Stomach (tissue), 9 donors: ENCODE results near the gene ASMTL. TPM values are rescaled to one million over a fixed set of nuclear protein-coding genes. Genes with fewer than 3 reads are reported as not detected.

Experiments used
- DNase-seq, 2 donors: peaks; one replicate each; pipeline versions ENCODE4 v3.0.0 to v3.0.0-alpha.2; 2013 to 2019
- H3K27ac ChIP-seq, 5 donors: fragments of 200-600 bp in 4 of 5; sonication (generic) in 4 of 5; one replicate each; pipeline ENCODE4 v1.5.1; 2013 to 2019; ENCODE audit warnings: mild to moderate bottlenecking in 1 of 5, moderate library complexity in 1 of 5
- H3K27me3 ChIP-seq, 3 donors: fragments of 200-600 bp; sonication (generic); one replicate each; pipeline ENCODE4 v1.5.1; 2017 to 2019; ENCODE audit warnings: mixed run types in 1 of 3
- H3K36me3 ChIP-seq, 4 donors: fragments of 200-600 bp; sonication (generic); 1 replicate in 3 of 4; 2 replicates in 1 of 4; pipeline ENCODE4 v1.5.1; 2016 to 2019
- H3K4me1 ChIP-seq, 4 donors: fragments of 200-600 bp; sonication (generic); one replicate each; pipeline ENCODE4 v1.5.1; 2016 to 2019
- H3K4me3 ChIP-seq, 4 donors: fragments of 200-600 bp; sonication (generic) in 3 of 4; one replicate each; pipeline ENCODE4 v1.5.1; 2016 to 2019; ENCODE audit warnings: mild to moderate bottlenecking in 1 of 4
- H3K9me3 ChIP-seq, 4 donors: fragments of 200-600 bp; sonication (generic); one replicate each; pipeline ENCODE4 v1.5.1; 2016 to 2019
- EP300 ChIP-seq: sonication (generic); formaldehyde crosslinking; IDR thresholded peaks from one replicate; pipeline ENCODE4 v1.6.1; 2017; ENCODE audit warnings: antibody characterized with exemption
- POLR2A ChIP-seq, 4 donors: fragments of 450-650 bp; IDR thresholded peaks; one replicate each; pipeline ENCODE4 v1.6.1; 2016; ENCODE audit warnings: antibody characterized with exemption in 4 of 4, control low read depth in 2 of 4, mild to moderate bottlenecking in 1 of 4, moderate library complexity in 1 of 4
- POLR2AphosphoS5 ChIP-seq, 3 donors: sonication (generic); formaldehyde crosslinking; IDR thresholded peaks; one replicate each; pipeline ENCODE4 v1.6.1; 2016; ENCODE audit warnings: antibody characterized with exemption in 3 of 3
- WGBS, 5 donors: extraction: QIAGEN DNeasy Blood & Tissue Kit in 3 of 5; methylation state at CpG; one replicate each; pipeline versions ENCODE4 v1.1.5 to v1.1.7; 2013 to 2018; 5-methylcytosine and 5-hydroxymethylcytosine counted together
- intact Hi-C: fragments of 100-400 bp; cut with DNase I; formaldehyde crosslinking; loops from one replicate; pipeline ENCODE4 v1.15.1; 2023; ENCODE audit warnings: low total_unique reads
- polyA plus RNA-seq, 3 donors: library from polyadenylated mRNA; stranded (reverse); fragments of 200-250 nt; gene quantifications; one replicate each; pipeline ENCODE4 v1.2.3, GENCODE V29; 2013
- total RNA-seq, 5 donors: library from RNA; depleted of rRNA; stranded (reverse); fragments of >200 nt; gene quantifications; one replicate each; pipeline versions ENCODE4 v1.1.0 to v1.2.3, GENCODE V29; 2014 to 2016
- TF ChIP-seq, protein P1 (sequence below), 7 experiments: fragments of 450-650 bp in 4 of 7; fragments of 200-600 bp in 3 of 7; sonication (generic) in 3 of 7; IDR thresholded peaks; one replicate each; pipeline ENCODE4 v1.5.1; 2016 to 2019; ENCODE audit warnings: antibody characterized with exemption in 7 of 7, control low read depth in 2 of 7, mild to moderate bottlenecking in 1 of 7
- donor health status: healthy with polysubstance abuse.
- donor health status: Bipolar disorder and iron deficiency.
- donor health status: healthy.

Gene ASMTL
- total and polyA plus RNA-seq, 8 donors, result 5.8 to 45.8 (median 17.9) TPM

DNA sequence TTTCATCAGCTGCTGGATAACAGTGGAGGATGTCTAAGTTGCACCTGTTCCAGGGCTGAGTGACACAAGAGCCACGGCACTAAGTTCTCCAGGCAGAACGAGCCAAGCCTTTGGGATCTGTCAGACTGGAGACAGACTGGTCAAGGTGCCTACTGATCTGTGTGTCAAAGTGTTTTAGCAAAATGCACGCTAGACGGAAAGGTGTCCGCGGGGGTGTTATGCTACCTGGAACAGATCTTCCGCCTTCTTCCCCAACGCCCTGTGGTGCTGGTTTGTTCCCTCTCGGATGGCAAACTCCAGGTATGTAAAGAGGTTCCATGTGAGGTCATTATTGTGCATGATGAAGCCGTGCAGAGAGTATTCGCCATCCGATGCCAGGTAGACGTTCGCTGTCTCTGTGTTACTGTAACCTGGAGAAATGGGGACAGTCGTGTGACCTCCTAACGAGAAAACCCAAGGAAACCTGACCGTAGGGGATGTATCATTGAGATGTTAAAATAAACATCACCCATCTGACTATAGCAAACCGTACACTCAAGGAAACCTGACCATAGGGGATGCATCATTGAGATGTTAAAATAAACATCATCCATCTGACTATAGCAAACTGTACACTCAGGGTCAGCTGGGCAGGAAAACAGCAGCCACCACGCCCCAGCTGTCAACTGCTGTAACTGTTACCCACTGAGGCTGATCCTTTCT, 31.1 kb downstream of the ASMTL start:
- Histone ChIP-seq H3K27me3 (no peaks in the 10 kb centered on the region), H3K4me1 (peaks cover 0 to 3% (median 0%) of the 10 kb centered on the region in 4 donors), H3K36me3 (peaks cover 19 to 85% (median 65%) of the 10 kb centered on the region in 4 donors), H3K9me3 (peaks cover 14 to 32% (median 25%) of the 10 kb centered on the region in 4 donors), H3K4me3 (no peak overlapping the region), H3K27ac (no peak overlapping the region)
- intact Hi-C loops, result no loop called here
- no peak for DNase-seq
- WGBS, 5 donors, result 97% methylated on average over 19 of the region's 19 CpGs
- no peak for TF ChIP-seq POLR2A (IDR thresholded peaks at IDR 0.05)
- TF ChIP-seq, protein P1, sequence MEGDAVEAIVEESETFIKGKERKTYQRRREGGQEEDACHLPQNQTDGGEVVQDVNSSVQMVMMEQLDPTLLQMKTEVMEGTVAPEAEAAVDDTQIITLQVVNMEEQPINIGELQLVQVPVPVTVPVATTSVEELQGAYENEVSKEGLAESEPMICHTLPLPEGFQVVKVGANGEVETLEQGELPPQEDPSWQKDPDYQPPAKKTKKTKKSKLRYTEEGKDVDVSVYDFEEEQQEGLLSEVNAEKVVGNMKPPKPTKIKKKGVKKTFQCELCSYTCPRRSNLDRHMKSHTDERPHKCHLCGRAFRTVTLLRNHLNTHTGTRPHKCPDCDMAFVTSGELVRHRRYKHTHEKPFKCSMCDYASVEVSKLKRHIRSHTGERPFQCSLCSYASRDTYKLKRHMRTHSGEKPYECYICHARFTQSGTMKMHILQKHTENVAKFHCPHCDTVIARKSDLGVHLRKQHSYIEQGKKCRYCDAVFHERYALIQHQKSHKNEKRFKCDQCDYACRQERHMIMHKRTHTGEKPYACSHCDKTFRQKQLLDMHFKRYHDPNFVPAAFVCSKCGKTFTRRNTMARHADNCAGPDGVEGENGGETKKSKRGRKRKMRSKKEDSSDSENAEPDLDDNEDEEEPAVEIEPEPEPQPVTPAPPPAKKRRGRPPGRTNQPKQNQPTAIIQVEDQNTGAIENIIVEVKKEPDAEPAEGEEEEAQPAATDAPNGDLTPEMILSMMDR (IDR thresholded peaks at IDR 0.05), result no peak
- no peak for TF ChIP-seq POLR2AphosphoS5 (IDR thresholded peaks at IDR 0.05)

DNA sequence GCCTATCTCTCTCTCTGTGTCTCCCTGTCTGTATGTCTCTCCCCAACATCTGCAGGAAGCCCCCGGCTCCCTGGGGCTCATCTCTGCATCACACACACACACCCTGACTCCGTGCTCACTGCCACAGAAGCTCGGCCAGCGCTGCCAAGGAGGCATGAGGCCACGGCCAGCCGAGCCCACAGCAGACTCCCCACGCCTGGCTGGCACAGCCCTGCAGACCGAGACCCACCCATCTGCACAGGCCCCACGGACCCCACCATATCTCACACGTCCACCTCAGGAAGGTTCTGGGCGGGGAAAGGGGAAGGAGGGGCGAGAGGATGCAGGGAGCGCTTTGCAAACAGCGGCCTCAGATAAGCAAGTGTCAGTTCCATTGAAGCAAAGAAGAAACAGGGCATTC, 32.3 kb downstream of the ASMTL start:
- H3K27ac ChIP-seq, result no peak overlapping the region
- intact Hi-C loops, result no loop called here
- H3K36me3 ChIP-seq, result peaks cover 19 to 84% (median 63%) of the 10 kb centered on the region in 4 donors
- peaks cover 0 to 3% (median 0%) of the 10 kb centered on the region in 4 donors for H3K4me1 ChIP-seq
- DNase-seq, result no peak
- H3K9me3 ChIP-seq, result peaks cover 14 to 32% (median 25%) of the 10 kb centered on the region in 4 donors
- TF ChIP-seq POLR2A (IDR thresholded peaks at IDR 0.05) (no peak), EP300 (no peak), POLR2AphosphoS5 (IDR thresholded peaks at IDR 0.05) (no peak)
- TF ChIP-seq, protein P1 (IDR thresholded peaks at IDR 0.05), result no peak
- H3K27me3 ChIP-seq, result no peaks in the 10 kb centered on the region
- 37 to 66% (median 55%) methylated on average over 8 to 14 of the region's 14 CpGs for WGBS, 5 donors
- H3K4me3 ChIP-seq, result no peak overlapping the region

DNA sequence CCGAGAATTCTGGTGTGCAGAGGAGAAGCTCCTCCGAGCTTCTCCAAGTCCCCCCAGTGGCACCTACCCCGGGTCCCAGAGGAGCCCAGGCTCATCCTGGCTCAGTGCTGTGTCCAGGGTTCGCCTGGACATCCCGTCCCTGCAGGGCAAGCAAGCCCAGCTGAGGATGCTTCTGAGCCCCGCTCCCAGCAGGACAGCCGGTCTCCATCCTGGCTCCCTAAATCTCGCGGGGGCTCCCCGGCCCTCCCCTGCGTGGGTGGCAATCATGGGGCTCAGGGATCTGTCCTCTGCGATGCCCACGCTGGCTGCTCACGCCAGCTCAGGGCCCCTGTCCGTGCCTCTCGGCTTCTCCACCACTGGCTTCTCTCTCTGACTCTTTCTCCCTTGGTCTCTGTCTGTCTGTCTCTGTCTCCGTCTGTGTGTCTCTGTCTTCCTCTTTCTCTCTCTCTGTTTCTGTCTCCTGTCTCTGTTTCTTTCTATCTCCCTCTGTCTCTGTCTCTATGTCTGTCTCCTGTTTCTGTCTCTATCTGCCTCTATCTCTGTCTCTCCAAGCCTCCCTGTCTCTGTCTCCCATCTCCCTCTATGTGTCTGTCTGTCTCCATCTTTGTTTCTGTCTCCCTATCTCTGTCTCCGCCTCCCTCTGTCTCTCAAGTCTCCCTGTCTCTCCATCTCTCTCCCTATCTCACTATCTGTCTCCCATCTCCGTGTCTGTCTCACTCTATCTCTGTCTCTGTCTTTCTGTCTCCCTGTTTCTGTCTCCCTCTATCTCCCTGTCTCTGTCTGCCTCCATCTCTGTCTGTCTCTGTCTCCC, 33.0 kb downstream of the ASMTL start:
- Histone ChIP-seq H3K4me3 (no peak overlapping the region), H3K36me3 (peaks cover 16 to 80% (median 59%) of the 10 kb centered on the region in 4 donors), H3K27ac (no peak overlapping the region), H3K9me3 (peaks cover 14 to 32% (median 25%) of the 10 kb centered on the region in 4 donors), H3K4me1 (peaks cover 0 to 3% (median 0%) of the 10 kb centered on the region in 4 donors), H3K27me3 (no peaks in the 10 kb centered on the region)
- no peak for DNase-seq
- TF ChIP-seq POLR2AphosphoS5 (IDR thresholded peaks at IDR 0.05), result no peak
- TF ChIP-seq POLR2A (IDR thresholded peaks at IDR 0.05), result no peak
- TF ChIP-seq, protein P1 (IDR thresholded peaks at IDR 0.05), result no peak
- no peak for TF ChIP-seq EP300
- WGBS, 5 donors, result 87 to 91% (median 89%) methylated on average over 14 to 19 of the region's 19 CpGs
- intact Hi-C loops, result no loop called here

DNA sequence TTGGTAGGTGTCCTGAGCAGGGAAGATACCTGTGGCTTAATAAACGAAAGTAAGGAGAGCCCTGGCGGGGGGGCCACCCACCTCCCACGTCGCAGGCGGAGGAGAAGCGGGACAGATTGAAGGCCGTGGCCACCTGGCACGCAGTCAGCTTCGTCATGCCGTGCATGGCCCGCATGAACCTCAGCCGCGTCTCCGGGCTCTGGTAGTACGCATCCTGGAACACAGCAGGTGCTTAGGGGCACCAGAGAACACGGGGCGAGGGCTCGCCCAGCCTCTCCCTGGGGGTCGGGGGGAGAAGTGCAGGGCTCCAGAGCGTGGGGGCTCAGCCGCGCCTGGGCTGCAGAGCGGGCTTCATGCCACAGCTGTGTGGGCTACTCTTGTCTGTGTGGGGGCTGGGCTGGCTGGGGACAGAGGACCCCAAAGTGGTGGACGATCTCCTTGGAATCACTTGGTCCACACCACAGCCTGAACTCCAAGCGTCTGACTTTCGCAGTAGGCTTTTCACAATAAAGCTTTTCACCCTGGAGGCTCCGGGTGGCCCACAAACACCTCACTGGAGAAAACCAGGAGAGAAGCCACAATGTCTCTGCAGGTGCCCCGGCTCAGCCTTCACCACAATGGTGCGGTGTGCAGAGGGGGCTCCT, 33.7 kb downstream of the ASMTL start:
- H3K27me3 ChIP-seq, result no peaks in the 10 kb centered on the region
- DNase-seq, result no peak
- H3K27ac ChIP-seq, result no peak overlapping the region
- TF ChIP-seq EP300 (no peak), POLR2AphosphoS5 (IDR thresholded peaks at IDR 0.05) (no peak), POLR2A (IDR thresholded peaks at IDR 0.05) (no peak)
- TF ChIP-seq, protein P1 (IDR thresholded peaks at IDR 0.05), result no peak
- WGBS, 5 donors, result 89 to 94% (median 92%) methylated on average over 19 to 29 of the region's 29 CpGs
- peaks cover 14 to 32% (median 25%) of the 10 kb centered on the region in 4 donors for H3K9me3 ChIP-seq
- no peak overlapping the region for H3K4me3 ChIP-seq
- peaks cover 0 to 3% (median 0%) of the 10 kb centered on the region in 4 donors for H3K4me1 ChIP-seq
- H3K36me3 ChIP-seq, result peaks cover 20 to 86% (median 66%) of the 10 kb centered on the region in 4 donors
- intact Hi-C loops, result no loop called here
